ENCODE measurements around the gene OR5H1.
"Not testable (repeated sequence)": the region's sequence is repeated elsewhere in the genome, so short reads cannot be mapped to it uniquely, and the experiment has no call there.

OR5H1 gene

GRCh38 chr3:98130421-98130820 lies at the start of gene OR5H1:
Gene OR5H1 (plus strand): TSS chr3:98130721. CDS start chr3:98132698, 1,977 bp downstream.
- no peak for DNase-seq (ENCODE audit: low read depth in 2 of 2)

DNA sequence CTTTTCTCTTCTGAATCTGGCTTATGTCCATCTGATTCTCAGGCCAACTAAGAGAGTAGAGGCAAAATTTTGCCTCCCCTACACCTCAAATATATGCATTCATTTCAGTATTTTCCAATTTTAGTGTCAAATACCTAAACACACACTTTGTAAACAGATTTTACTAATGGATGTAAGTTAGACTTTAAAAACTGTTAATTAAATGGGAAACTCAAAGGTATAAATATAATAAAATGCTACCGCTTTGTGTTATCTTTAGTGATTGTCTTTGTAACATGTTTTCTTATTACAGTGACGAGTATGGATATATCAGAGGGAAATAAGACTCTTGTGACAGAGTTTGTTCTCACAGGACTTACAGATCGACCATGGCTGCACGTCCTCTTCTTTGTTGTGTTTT lies 43.6 kb upstream of the OR5H1 start, which contains the start of gene OR5AC2:
Gene OR5AC2 (plus strand): TSS at position 301 of the 400 bp plus-strand sequence. CDS start 0 bp downstream, at position 301.
- no peak for DNase-seq (ENCODE audit: low read depth in 2 of 2)

DNA sequence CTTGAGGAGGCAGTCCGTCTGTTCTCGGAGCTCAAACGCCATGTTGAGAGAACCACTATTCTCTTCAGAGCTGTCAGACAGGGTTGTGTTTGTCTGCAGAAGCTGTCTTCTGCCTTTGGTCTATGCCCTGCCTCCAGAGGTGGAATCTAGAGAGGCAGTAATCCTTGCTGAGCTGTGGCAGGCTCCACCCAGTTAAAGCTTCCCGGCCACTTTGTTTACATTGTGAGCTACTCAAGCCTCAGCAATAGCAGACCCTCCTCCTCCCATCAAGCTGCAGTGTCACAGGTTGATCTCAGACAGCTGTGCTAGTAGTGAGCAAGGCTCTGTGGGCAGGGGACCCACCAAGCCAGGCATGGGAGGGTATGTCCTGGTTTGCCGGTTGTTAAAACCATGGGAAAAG lies 34.6 kb upstream of the OR5H1 start:
- DNase-seq (ENCODE audit: low read depth in 2 of 2): no peak

GRCh38 chr3:98099848-98100247 lies 30.7 kb upstream of the OR5H1 start:
- no peak for DNase-seq (ENCODE audit: low read depth in 2 of 2)

GRCh38 chr3:98108162-98108561 lies 22.4 kb upstream of the OR5H1 start:
- no peak for DNase-seq (ENCODE audit: low read depth in 2 of 2)

DNA sequence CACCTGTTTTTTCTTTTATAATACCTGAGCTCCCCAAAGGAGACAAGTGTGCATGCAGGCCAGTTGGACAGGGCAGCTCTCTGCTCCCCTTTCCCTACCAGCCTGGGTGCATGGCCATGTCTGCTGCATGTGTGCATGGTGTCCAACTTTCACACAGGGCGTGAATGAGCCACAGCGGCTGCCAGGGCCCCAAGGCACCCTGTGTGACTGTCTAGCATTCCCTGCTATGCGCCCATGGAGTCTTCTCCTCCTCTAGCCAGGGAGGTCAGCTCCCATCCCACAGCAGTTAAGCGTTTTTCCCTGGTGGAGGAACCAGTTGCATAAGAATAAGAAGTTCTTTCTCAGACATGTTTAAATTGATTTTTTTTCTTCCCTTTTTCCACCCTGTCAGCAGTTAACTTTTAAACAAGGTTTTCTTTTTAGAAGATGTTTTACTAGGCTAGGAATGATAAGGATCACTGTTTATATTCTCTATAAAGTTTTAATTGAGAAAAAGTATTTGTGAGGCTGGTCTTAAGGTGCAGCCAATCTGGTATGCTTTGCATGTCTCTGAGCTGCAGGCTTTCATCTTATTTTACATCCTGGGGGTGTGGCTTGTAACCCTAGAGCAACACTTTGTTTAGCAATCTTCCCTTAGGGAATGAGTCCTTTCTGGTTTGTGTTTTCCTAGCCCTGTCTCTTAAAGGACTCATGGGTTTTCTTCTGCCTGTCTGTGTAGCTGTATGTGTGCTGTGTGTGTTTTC lies 20.5 kb upstream of the OR5H1 start:
- DNase-seq (ENCODE audit: low read depth in 2 of 2): no peak

DNA sequence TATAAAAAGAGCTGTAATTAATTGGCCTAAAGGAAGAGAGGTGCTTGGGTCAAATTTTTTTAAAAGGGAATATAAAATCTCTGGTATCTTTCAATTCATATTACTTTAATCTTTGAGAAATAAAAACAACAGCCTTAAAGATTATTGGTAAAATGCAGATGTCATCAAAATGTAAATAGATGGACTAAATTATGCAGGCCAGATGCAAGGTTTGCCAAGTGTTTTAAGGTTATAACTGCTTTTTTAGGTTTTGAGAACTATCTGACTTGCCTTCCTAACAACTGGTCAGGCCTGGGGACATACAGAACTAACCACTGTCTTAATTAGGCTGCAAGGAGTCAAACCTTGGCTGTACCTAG lies 20.0 kb upstream of the OR5H1 start:
- no peak for DNase-seq (ENCODE audit: low read depth in 2 of 2)

DNA sequence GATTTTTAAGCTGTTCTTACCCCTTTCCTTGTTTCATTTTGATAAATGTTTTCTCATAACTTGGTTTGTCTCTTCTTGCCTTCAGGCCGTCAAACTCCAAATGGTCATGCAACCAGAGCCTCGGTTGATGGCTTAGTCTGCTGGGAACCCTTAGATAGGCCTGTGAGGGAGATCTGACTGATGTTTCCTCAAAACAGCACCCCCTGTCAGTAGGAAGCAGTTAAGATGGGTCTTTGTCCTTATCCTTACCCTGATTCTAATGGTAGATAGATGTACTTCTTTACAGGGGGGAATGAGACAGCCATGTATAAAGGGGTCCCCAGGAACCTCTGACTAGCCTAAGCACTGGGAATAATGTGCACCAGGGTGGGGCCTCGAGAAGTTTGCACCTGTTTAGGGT lies 16.3 kb upstream of the OR5H1 start:
- DNase-seq (ENCODE audit: low read depth in 2 of 2): no peak

DNA sequence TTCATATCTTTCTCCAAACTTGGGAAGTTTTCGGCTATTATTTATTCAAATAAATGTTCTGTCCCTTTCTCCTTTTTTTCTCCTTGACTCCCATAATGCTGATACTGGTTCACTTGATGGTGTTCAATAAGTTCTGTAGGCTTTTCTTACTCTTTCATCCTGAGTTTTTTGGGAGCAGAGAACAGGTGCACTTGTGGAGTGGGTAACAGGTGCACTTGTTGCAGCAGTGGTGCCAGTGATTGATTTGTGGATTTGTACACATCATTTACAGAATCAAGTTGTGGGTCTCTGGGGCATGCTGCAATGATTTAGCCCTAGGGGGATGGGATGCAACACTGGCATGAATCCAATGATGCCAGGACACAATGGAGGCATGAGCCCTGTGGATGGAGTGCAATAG lies 14.8 kb upstream of the OR5H1 start:
- no peak for DNase-seq (ENCODE audit: low read depth in 2 of 2)

GRCh38 chr3:98136631-98137030 lies 6.1 kb downstream of the OR5H1 start:
- DNase-seq (ENCODE audit: low read depth in 2 of 2): no peak

DNA sequence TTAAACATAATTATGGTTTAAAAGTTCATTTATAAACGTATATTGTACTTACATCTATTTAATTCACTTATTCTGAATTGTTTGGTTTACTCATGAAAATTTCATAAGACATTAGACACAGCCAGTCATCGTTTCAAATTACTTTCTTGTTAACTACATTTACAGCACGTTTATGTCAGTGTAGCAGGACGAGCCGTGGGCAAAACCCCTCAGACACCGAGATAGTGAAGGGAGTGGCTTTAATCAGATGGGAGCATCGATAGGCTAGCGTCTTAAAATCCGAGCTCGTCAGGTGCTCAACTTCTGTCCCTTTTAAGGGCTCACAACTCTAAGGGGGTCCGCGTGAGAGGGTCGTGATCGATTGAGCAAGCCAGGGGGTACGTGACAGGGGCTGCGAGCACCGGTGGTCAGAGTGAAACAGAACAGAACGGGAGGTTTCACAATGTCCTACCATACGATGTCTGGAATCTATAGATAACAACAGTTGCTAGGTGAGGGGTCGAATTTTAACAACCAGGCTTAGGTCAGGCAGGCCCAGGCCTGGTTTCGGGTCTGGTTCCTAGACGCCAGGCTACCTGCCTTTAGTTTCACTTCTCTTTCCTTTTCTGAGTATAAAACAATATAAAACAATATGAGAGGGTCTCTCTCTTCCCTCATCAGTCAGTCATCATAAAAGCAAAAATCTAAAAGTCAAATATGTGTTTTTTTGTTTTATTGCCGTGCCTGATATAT lies 7.5 kb downstream of the OR5H1 start:
- not testable (repeated sequence) for DNase-seq (ENCODE audit: low read depth in 2 of 2)

DNA sequence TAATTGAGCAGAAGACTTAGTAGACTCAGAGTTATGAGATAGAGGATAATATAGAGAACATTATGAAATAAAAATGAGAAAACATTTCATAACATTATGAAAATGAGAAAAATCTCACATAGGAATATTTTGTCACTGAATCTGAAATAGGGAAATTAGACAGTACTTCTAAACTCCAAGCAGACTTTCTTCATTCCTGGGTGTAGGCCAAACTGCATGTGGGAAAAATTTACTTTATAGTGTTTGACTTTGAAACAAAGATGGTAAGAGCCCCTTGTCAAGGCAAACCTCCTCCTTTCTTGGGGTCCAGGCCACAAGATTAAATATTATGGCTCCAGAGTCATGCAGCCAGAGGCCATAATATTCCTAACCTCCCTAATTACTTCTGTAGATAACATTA lies 10.0 kb downstream of the OR5H1 start:
- DNase-seq (ENCODE audit: low read depth in 2 of 2): no peak

- DNase-seq (ENCODE audit: low read depth in 2 of 2): no peak
Observed at GRCh38 chr3:98147179-98147578, 16.7 kb downstream of the OR5H1 start, which contains the start of gene OR5H14. Gene OR5H14 (plus strand): TSS chr3:98147479. CDS start chr3:98149386, 1,907 bp downstream.

GRCh38 chr3:98148751-98149150 lies 18.2 kb downstream of the OR5H1 start:
- no peak for DNase-seq (ENCODE audit: low read depth in 2 of 2)

DNA sequence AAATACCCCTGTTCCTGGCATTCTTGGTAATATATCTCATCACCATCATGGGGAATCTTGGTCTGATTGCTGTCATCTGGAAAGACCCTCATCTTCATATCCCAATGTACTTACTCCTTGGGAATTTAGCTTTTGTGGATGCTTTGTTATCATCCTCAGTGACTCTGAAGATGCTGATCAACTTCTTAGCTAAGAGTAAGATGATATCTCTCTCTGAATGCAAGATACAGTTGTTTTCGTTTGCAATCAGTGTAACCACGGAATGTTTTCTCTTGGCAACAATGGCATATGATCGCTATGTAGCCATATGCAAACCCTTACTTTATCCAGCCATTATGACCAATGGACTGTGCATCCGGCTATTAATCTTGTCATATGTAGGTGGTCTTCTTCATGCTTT lies 18.9 kb downstream of the OR5H1 start:
- DNase-seq (ENCODE audit: low read depth in 2 of 2): not testable (repeated sequence)

DNA sequence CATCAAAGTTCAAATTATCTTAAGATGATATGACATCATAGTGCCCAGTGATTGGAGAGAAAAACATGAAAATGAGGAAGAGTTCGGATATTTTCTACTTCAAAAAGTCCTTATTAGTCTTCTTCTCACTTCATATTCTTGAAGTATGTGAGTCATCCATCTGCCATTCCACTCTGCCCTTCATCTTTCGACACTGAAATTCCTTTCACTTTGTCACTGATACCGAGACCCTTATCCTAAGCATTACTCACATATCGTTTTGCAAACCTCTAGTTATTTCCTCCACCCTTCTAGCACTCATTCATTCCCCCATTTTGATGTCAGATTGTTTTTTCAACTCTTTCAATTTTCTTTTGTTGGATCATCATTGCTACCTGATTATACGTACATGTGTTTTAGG lies 20.7 kb downstream of the OR5H1 start:
- no peak for DNase-seq (ENCODE audit: low read depth in 2 of 2)

- no peak for DNase-seq (ENCODE audit: low read depth in 2 of 2)
Observed at GRCh38 chr3:98166396-98166795, 35.9 kb downstream of the OR5H1 start, which contains the start of gene OR5H15. Gene OR5H15 (plus strand): TSS chr3:98166696. CDS start chr3:98168700, 2,004 bp downstream.

GRCh38 chr3:98171071-98171470 lies 40.5 kb downstream of the OR5H1 start:
- DNase-seq (ENCODE audit: low read depth in 2 of 2): no peak

DNA sequence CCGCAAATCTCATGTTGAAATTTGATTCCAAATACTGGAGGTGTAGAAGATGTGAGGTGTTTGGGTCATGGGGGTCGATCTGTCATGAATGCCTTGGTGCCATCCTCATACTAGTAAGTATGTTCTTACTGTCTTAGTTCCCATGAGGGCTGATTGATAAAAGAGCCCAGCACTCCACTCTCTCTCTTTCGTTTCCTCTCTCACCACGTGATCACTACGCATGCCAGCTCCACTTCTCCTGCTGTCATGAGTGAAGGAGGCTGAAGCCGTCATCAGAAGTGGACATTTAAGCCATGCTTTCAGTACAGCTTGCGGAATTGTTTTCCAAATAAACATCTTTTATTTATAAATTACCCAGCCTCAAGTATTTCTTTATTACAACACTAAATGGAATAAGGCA lies 42.1 kb downstream of the OR5H1 start:
- no peak for DNase-seq (ENCODE audit: low read depth in 2 of 2)

GRCh38 chr3:98180319-98180890 lies 49.9 kb downstream of the OR5H1 start:
- no peak for DNase-seq (ENCODE audit: low read depth in 2 of 2)

GRCh38 chr3:98182196-98182595 lies 51.7 kb downstream of the OR5H1 start:
- DNase-seq (ENCODE audit: low read depth in 2 of 2): no peak

DNA sequence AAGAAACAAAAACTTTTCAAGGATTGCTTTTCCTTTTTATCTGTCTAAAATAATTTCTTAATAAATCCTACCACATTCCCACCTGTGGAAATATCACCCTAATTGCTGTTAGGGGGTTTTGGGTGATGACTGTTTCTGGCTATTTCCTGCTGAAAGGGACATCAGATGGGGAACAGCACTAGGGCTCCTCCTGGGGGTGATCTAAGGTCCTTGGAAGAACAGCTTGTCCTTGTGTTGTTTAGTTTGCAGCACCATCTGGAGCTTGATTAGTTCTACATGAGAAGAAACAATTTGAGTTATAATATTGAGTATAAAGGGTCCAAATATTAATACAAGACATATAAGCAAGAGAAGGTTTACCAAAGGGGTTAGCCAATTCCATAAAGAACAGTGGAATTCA lies 54.7 kb downstream of the OR5H1 start:
- no peak for DNase-seq (ENCODE audit: low read depth in 2 of 2)
